GM23338 (cell line): ENCODE results near the gene TBC1D19. TPM values are rescaled to one million over a fixed set of nuclear protein-coding genes. Genes with fewer than 3 reads are reported as not detected.

ENCODE experiments used
- ATAC-seq: fragments of 200-7000 bp; cut with Tn5 transposase; 3 replicates; pipeline ENCODE4 v1.9.1; 2020
- DNase-seq: peaks from one replicate; pipeline ENCODE4 v3.0.0-alpha.2; 2015; ENCODE audit warnings: low spot score
- H2AFZ ChIP-seq: fragments of 200-600 bp; sonication (generic); 2 replicates; pipeline ENCODE4 v1.8.0; 2016; ENCODE audit warnings: antibody characterized with exemption, mild to moderate bottlenecking, moderate library complexity
- H3F3A ChIP-seq: fragments of 200-600 bp; sonication (generic); replicated peaks from 2 replicates; pipeline ENCODE4 v1.8.0; 2017; ENCODE audit warnings: antibody characterized with exemption, mixed run types, low read depth
- H3K27ac ChIP-seq: fragments of 200-600 bp; sonication (generic); 2 replicates; pipeline ENCODE4 v1.6.1; 2016; ENCODE audit warnings: low read depth
- H3K27me3 ChIP-seq: fragments of 200-600 bp; sonication (generic); 2 replicates; pipeline ENCODE4 v1.8.0; 2016; ENCODE audit warnings: mild to moderate bottlenecking, mixed run types, moderate library complexity; ENCODE audit not compliant: insufficient read depth
- H3K36me3 ChIP-seq: fragments of 200-600 bp; sonication (generic); 2 replicates; pipeline ENCODE4 v1.8.0; 2016; ENCODE audit warnings: mild to moderate bottlenecking; ENCODE audit not compliant: insufficient read depth
- H3K4me1 ChIP-seq: fragments of 200-600 bp; sonication (generic); 2 replicates; pipeline ENCODE4 v1.8.0; 2016; ENCODE audit warnings: mild to moderate bottlenecking, moderate library complexity; ENCODE audit not compliant: insufficient read depth
- H3K4me2 ChIP-seq: fragments of 200-600 bp; sonication (generic); 2 replicates; pipeline ENCODE4 v1.7.1; 2017; ENCODE audit warnings: mixed run types
- H3K4me3 ChIP-seq: fragments of 200-600 bp; sonication (generic); 2 replicates; pipeline ENCODE4 v1.6.1; 2016; ENCODE audit warnings: mixed run types
- H3K79me2 ChIP-seq: fragments of 200-600 bp; sonication (generic); replicated peaks from 2 replicates; pipeline ENCODE4 v1.8.0; 2017; ENCODE audit warnings: mild to moderate bottlenecking; ENCODE audit not compliant: insufficient read depth
- H3K9me2 ChIP-seq: fragments of 200-600 bp; sonication (generic); 2 replicates; pipeline ENCODE4 v1.8.0; 2017; ENCODE audit not compliant: insufficient read depth
- H4K20me1 ChIP-seq: fragments of 200-600 bp; sonication (generic); replicated peaks from 2 replicates; pipeline ENCODE4 v1.8.0; 2017; ENCODE audit warnings: mild to moderate bottlenecking; ENCODE audit not compliant: insufficient read depth
- H3K27ac Mint-ChIP-seq: 2 replicates; pipeline ENCODE4 v1.8.0; 2020; ENCODE audit warnings: inconsistent platforms, mild to moderate bottlenecking, moderate library complexity, mixed read lengths
- H3K27me3 Mint-ChIP-seq: 3 replicates; pipeline ENCODE4 v1.8.0; 2022; ENCODE audit warnings: low read depth, mild to moderate bottlenecking, moderate library complexity, mixed read lengths, inconsistent platforms; ENCODE audit not compliant: insufficient read depth, poor library complexity
- H3K36me3 Mint-ChIP-seq: 3 replicates; pipeline ENCODE4 v1.8.0; 2021; ENCODE audit warnings: low read depth, mild to moderate bottlenecking, inconsistent platforms, moderate library complexity, mixed read lengths
- H3K4me1 Mint-ChIP-seq: 3 replicates; pipeline ENCODE4 v1.8.0; 2020; ENCODE audit warnings: mild to moderate bottlenecking, inconsistent platforms, mixed read lengths
- H3K4me3 Mint-ChIP-seq: 3 replicates; pipeline ENCODE4 v1.8.0; 2021; ENCODE audit warnings: moderate library complexity, mild to moderate bottlenecking, inconsistent platforms, mixed read lengths
- H3K9me3 Mint-ChIP-seq: 3 replicates; pipeline ENCODE4 v1.8.0; 2020; ENCODE audit warnings: moderate library complexity, mild to moderate bottlenecking, inconsistent platforms, mixed read lengths
- CREB1 ChIP-seq: fragments of 250-450 bp; sonication (Bioruptor Pico); IDR thresholded peaks from 2 replicates; pipeline ENCODE4 v1.5.0; 2020; ENCODE audit warnings: low read depth, mild to moderate bottlenecking, moderate library complexity
- EZH2 ChIP-seq: fragments of 200-600 bp; sonication (generic); IDR thresholded peaks from one replicate; pipeline ENCODE4 v1.8.0; 2017; ENCODE audit warnings: antibody characterized with exemption, mild to moderate bottlenecking, low read depth; ENCODE audit not compliant: unreplicated experiment
- EZH2phosphoT487 ChIP-seq: fragments of 200-600 bp; sonication (generic); IDR thresholded peaks from one replicate; pipeline ENCODE4 v1.8.1; 2018; ENCODE audit warnings: antibody characterized with exemption; ENCODE audit not compliant: unreplicated experiment
- JUNB ChIP-seq: IDR thresholded peaks from one replicate; pipeline ENCODE4 v1.6.1; 2016; ENCODE audit warnings: antibody characterized with exemption; ENCODE audit not compliant: unreplicated experiment
- NANOG ChIP-seq: IDR thresholded peaks from 2 replicates; pipeline ENCODE4 v1.6.1; 2016; ENCODE audit warnings: antibody characterized with exemption, borderline replicate concordance
- POLR2AphosphoS5 ChIP-seq: IDR thresholded peaks from 2 replicates; pipeline ENCODE4 v1.6.1; 2016; ENCODE audit warnings: antibody characterized with exemption, low read depth
- STAT1 ChIP-seq: IDR thresholded peaks from one replicate; pipeline ENCODE4 v1.6.1; 2016; ENCODE audit warnings: antibody characterized with exemption; ENCODE audit not compliant: unreplicated experiment
- ZNF114 ChIP-seq: fragments of 250-450 bp; sonication (Bioruptor Pico); IDR thresholded peaks from 2 replicates; pipeline ENCODE4 v1.5.0; 2020; ENCODE audit warnings: mild to moderate bottlenecking, moderate library complexity
- ZNF331 ChIP-seq: fragments of 250-450 bp; sonication (Bioruptor Pico); IDR thresholded peaks from 2 replicates; pipeline ENCODE4 v1.5.0; 2020; ENCODE audit warnings: low read depth, mild to moderate bottlenecking, moderate library complexity
- polyA plus RNA-seq: library from polyadenylated mRNA; unstranded; fragments of >200 nt; fragmentation: Nextera tagmentation; extraction: Ambion mirVana; gene quantifications from 2 replicates; pipeline ENCODE4 v1.2.1, GENCODE V29; 2016
- total RNA-seq: library from RNA; depleted of rRNA; stranded (reverse); fragments of >200 nt; shearing (Covaris generic); gene quantifications from 2 replicates; pipeline ENCODE4 v1.2.3, GENCODE V29; 2014
- TF ChIP-seq, protein P1 (sequence below), 2 experiments: fragments of 200-600 bp in 1 of 2; sonication (generic) in 1 of 2; conservative IDR thresholded peaks; 2 replicates each; pipeline versions ENCODE4 v1.5.1 to v1.6.1; 2016 to 2017; ENCODE audit warnings: antibody characterized with exemption in 2 of 2, low read depth in 2 of 2, mild to moderate bottlenecking in 2 of 2, moderate library complexity in 1 of 2
- TF ChIP-seq, protein P2 (sequence below): fragments of 250-450 bp; sonication (Bioruptor Pico); IDR thresholded peaks from 2 replicates; pipeline ENCODE4 v1.5.0; 2020; ENCODE audit warnings: mild to moderate bottlenecking, moderate library complexity
- TF ChIP-seq, protein P3 (sequence below): IDR thresholded peaks from one replicate; pipeline ENCODE4 v1.6.1; 2018; ENCODE audit warnings: antibody characterized with exemption; ENCODE audit not compliant: unreplicated experiment

Gene TBC1D19
- total and polyA plus RNA-seq, 2 experiments from 2014 or later = 1.9 to 4.3 TPM

DNA sequence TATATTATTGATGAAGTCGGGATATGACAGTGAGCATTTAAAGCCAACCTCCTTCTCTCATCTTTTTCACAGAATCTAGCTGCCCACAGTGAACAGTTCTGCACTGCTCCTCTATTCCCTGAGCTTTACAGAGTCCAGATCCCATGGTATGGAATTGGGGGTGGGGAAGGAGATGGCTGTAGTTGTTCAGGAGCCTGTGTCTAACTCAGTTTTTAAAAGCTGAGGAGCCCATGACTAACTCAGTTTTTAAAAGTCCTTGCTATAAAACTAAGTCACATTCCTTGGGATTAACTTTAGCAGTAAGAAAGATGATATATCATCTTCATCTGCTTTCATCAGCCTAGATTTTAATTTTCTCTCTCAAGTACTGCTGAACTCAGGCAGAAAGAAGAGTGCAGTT is 180.3 kb downstream of the TBC1D19 start (continued):
- TF ChIP-seq, protein P1, sequence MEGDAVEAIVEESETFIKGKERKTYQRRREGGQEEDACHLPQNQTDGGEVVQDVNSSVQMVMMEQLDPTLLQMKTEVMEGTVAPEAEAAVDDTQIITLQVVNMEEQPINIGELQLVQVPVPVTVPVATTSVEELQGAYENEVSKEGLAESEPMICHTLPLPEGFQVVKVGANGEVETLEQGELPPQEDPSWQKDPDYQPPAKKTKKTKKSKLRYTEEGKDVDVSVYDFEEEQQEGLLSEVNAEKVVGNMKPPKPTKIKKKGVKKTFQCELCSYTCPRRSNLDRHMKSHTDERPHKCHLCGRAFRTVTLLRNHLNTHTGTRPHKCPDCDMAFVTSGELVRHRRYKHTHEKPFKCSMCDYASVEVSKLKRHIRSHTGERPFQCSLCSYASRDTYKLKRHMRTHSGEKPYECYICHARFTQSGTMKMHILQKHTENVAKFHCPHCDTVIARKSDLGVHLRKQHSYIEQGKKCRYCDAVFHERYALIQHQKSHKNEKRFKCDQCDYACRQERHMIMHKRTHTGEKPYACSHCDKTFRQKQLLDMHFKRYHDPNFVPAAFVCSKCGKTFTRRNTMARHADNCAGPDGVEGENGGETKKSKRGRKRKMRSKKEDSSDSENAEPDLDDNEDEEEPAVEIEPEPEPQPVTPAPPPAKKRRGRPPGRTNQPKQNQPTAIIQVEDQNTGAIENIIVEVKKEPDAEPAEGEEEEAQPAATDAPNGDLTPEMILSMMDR (conservative IDR thresholded peaks at IDR 0.05; ENCODE audit: low read depth in 2 of 2) = no peak

DNA sequence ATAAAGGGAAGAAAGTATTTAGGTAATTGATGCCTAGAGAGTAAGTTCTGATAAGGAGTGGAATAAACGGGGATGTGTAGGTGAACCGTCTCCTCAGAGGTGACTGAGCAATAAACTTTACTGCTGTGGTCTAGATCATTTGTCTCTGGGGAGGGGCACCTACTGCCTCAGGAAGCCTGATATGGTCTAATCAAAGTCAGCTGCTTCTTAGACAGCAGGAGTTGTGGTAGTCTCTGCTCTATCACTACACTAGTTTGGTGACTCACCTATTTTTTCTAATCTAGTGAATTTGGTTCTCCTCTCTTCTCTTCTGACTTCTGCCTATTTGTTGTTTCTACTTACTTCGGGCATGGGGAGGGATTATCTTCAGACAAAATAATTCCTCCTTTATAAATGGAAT is 181.6 kb downstream of the TBC1D19 start:
- Mint-ChIP-seq H3K36me3 (no peaks in the 10 kb centered on the region), H3K9me3 (peaks cover 3% of the 10 kb centered on the region; the same call in 1 of the 3 replicates), H3K27me3 (peaks cover 3% of the 10 kb centered on the region), H3K27ac (no peak overlapping the region), H3K4me3 (no peak overlapping the region), H3K4me1 (peaks cover 9% of the 10 kb centered on the region; the same call in 2 of the 3 replicates)
- no peaks in the 10 kb centered on the region for H3K79me2 ChIP-seq
- H3K27me3 ChIP-seq = no peaks in the 10 kb centered on the region
- no peaks in the 10 kb centered on the region for H3K36me3 ChIP-seq
- DNase-seq (no peak), ATAC-seq (no peak)
- H3K4me1 ChIP-seq = no peaks in the 10 kb centered on the region
- H3K4me3 ChIP-seq = no peak overlapping the region
- H3K27ac ChIP-seq = no peak overlapping the region
- no peak overlapping the region for H3K4me2 ChIP-seq
- no peaks in the 10 kb centered on the region for H4K20me1 ChIP-seq
- H3K9me2 ChIP-seq = peaks cover 3% of the 10 kb centered on the region; the same call in 1 of the 2 replicates
- H3F3A ChIP-seq = no peaks in the 10 kb centered on the region
- no peak overlapping the region for H2AFZ ChIP-seq
- TF ChIP-seq CREB1 (CRISPR knock-in tag) = no peak
- no peak for TF ChIP-seq EZH2
- TF ChIP-seq, protein P1 (conservative IDR thresholded peaks at IDR 0.05; ENCODE audit: low read depth in 2 of 2) = no peak
- TF ChIP-seq ZNF331 (CRISPR knock-in tag) = no peak
- TF ChIP-seq JUNB = no peak
- TF ChIP-seq, protein P2, sequence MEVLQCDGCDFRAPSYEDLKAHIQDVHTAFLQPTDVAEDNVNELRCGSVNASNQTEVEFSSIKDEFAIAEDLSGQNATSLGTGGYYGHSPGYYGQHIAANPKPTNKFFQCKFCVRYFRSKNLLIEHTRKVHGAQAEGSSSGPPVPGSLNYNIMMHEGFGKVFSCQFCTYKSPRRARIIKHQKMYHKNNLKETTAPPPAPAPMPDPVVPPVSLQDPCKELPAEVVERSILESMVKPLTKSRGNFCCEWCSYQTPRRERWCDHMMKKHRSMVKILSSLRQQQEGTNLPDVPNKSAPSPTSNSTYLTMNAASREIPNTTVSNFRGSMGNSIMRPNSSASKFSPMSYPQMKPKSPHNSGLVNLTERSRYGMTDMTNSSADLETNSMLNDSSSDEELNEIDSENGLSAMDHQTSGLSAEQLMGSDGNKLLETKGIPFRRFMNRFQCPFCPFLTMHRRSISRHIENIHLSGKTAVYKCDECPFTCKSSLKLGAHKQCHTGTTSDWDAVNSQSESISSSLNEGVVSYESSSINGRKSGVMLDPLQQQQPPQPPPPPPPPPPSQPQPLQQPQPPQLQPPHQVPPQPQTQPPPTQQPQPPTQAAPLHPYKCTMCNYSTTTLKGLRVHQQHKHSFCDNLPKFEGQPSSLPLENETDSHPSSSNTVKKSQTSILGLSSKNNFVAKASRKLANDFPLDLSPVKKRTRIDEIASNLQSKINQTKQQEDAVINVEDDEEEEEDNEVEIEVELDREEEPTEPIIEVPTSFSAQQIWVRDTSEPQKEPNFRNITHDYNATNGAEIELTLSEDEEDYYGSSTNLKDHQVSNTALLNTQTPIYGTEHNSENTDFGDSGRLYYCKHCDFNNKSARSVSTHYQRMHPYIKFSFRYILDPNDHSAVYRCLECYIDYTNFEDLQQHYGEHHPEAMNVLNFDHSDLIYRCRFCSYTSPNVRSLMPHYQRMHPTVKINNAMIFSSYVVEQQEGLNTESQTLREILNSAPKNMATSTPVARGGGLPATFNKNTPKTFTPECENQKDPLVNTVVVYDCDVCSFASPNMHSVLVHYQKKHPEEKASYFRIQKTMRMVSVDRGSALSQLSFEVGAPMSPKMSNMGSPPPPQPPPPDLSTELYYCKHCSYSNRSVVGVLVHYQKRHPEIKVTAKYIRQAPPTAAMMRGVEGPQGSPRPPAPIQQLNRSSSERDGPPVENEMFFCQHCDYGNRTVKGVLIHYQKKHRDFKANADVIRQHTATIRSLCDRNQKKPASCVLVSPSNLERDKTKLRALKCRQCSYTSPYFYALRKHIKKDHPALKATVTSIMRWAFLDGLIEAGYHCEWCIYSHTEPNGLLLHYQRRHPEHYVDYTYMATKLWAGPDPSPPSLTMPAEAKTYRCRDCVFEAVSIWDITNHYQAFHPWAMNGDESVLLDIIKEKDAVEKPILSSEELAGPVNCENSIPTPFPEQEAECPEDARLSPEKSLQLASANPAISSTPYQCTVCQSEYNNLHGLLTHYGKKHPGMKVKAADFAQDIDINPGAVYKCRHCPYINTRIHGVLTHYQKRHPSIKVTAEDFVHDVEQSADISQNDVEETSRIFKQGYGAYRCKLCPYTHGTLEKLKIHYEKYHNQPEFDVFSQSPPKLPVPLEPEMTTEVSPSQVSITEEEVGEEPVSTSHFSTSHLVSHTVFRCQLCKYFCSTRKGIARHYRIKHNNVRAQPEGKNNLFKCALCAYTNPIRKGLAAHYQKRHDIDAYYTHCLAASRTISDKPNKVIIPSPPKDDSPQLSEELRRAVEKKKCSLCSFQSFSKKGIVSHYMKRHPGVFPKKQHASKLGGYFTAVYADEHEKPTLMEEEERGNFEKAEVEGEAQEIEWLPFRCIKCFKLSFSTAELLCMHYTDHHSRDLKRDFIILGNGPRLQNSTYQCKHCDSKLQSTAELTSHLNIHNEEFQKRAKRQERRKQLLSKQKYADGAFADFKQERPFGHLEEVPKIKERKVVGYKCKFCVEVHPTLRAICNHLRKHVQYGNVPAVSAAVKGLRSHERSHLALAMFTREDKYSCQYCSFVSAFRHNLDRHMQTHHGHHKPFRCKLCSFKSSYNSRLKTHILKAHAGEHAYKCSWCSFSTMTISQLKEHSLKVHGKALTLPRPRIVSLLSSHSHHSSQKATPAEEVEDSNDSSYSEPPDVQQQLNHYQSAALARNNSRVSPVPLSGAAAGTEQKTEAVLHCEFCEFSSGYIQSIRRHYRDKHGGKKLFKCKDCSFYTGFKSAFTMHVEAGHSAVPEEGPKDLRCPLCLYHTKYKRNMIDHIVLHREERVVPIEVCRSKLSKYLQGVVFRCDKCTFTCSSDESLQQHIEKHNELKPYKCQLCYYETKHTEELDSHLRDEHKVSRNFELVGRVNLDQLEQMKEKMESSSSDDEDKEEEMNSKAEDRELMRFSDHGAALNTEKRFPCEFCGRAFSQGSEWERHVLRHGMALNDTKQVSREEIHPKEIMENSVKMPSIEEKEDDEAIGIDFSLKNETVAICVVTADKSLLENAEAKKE = no peak
- TF ChIP-seq EZH2phosphoT487 = no peak
- TF ChIP-seq NANOG = no peak
- TF ChIP-seq, protein P3, sequence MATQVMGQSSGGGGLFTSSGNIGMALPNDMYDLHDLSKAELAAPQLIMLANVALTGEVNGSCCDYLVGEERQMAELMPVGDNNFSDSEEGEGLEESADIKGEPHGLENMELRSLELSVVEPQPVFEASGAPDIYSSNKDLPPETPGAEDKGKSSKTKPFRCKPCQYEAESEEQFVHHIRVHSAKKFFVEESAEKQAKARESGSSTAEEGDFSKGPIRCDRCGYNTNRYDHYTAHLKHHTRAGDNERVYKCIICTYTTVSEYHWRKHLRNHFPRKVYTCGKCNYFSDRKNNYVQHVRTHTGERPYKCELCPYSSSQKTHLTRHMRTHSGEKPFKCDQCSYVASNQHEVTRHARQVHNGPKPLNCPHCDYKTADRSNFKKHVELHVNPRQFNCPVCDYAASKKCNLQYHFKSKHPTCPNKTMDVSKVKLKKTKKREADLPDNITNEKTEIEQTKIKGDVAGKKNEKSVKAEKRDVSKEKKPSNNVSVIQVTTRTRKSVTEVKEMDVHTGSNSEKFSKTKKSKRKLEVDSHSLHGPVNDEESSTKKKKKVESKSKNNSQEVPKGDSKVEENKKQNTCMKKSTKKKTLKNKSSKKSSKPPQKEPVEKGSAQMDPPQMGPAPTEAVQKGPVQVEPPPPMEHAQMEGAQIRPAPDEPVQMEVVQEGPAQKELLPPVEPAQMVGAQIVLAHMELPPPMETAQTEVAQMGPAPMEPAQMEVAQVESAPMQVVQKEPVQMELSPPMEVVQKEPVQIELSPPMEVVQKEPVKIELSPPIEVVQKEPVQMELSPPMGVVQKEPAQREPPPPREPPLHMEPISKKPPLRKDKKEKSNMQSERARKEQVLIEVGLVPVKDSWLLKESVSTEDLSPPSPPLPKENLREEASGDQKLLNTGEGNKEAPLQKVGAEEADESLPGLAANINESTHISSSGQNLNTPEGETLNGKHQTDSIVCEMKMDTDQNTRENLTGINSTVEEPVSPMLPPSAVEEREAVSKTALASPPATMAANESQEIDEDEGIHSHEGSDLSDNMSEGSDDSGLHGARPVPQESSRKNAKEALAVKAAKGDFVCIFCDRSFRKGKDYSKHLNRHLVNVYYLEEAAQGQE = no peak
- no peak for TF ChIP-seq ZNF114 (CRISPR knock-in tag)
- no peak for TF ChIP-seq STAT1
- TF ChIP-seq POLR2AphosphoS5 = no peak
